Measurements from ENCODE around the gene C1orf198.

DNA sequence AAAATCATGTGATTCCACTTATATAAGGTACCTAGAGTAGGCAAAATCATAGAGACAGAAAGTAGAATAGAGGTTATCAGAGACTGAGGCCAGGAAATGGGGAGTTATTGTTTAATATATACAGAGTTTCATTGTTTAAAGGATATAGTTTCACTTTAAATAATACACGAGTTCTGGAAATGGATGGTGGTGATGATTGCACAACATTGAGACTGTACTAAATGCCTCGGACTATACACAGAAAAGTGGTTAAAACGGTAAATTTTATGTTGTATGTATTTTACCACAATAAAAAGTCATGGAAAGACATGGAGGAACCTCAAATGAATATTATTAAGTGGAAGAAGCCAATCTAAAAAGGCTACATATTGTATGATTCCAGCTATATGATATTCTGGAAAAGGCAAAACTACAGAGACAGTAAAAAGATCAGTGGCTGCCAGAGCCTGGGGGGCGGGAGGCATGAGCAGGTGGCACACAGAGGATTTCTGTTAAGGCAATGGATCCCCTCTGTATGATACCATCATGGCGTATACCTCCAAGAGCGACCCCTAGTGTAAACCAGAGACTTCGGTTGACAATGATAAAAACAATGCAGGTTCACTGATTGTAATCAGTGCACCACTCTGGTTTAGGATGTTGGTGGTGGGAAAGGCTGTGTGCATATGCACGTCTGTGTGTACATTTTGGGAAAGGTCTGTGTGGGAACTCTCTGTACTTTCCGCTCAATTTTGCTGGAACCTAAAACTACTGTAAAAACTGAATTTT is 7.5 kb downstream of the C1orf198 start:
- TF ChIP-seq, protein P1, sequence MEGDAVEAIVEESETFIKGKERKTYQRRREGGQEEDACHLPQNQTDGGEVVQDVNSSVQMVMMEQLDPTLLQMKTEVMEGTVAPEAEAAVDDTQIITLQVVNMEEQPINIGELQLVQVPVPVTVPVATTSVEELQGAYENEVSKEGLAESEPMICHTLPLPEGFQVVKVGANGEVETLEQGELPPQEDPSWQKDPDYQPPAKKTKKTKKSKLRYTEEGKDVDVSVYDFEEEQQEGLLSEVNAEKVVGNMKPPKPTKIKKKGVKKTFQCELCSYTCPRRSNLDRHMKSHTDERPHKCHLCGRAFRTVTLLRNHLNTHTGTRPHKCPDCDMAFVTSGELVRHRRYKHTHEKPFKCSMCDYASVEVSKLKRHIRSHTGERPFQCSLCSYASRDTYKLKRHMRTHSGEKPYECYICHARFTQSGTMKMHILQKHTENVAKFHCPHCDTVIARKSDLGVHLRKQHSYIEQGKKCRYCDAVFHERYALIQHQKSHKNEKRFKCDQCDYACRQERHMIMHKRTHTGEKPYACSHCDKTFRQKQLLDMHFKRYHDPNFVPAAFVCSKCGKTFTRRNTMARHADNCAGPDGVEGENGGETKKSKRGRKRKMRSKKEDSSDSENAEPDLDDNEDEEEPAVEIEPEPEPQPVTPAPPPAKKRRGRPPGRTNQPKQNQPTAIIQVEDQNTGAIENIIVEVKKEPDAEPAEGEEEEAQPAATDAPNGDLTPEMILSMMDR (IDR thresholded peaks at IDR 0.05; ENCODE audit: low read depth, low read length), result no peak
- TF ChIP-seq EZH2phosphoT487 (IDR thresholded peaks at IDR 0.05; ENCODE audit: low read depth), result no peak
